ENCODE measurements around the gene CNN2.

CNN2 gene

GRCh38 chr19:1026783-1027649 is 608 bp downstream of the CNN2 start:
- no peak for DNase-seq (ENCODE audit: low read depth in 2 of 2)

- DNase-seq (ENCODE audit: low read depth in 2 of 2): no peak
Measured at GRCh38 chr19:1027650-1028061, 1.2 kb downstream of the CNN2 start.

- peak in 1 of 2 donors; percentile 37 for DNase-seq (ENCODE audit: low read depth in 2 of 2)
Measured at GRCh38 chr19:1028062-1028926, 1.9 kb downstream of the CNN2 start.

GRCh38 chr19:1032264-1032867 is 6.0 kb downstream of the CNN2 start:
- no peak for DNase-seq (ENCODE audit: low read depth in 2 of 2)

GRCh38 chr19:1035998-1036621 is 9.7 kb downstream of the CNN2 start:
- no peak for DNase-seq (ENCODE audit: low read depth in 2 of 2)

- DNase-seq (ENCODE audit: low read depth in 2 of 2): no peak
Measured at GRCh38 chr19:1037621-1038064, 11.2 kb downstream of the CNN2 start.

- no peak for DNase-seq (ENCODE audit: low read depth in 2 of 2)
Measured at GRCh38 chr19:1038978-1039645, 12.7 kb downstream of the CNN2 start.

GRCh38 chr19:1039646-1040475 is 13.5 kb downstream of the CNN2 start, which contains the start of gene ABCA7:
TSS of gene ABCA7 (plus strand) at chr19:1040107. CDS start at chr19:1041362, 1,255 bp downstream.
- peak; percentile 99 to 100 for DNase-seq (ENCODE audit: low read depth in 2 of 2)

GRCh38 chr19:1040476-1041271 is 14.3 kb downstream of the CNN2 start:
- peak; percentile 84 to 86 for DNase-seq (ENCODE audit: low read depth in 2 of 2)

GRCh38 chr19:1041272-1041834 is 14.9 kb downstream of the CNN2 start:
- DNase-seq (ENCODE audit: low read depth in 2 of 2): no peak

- DNase-seq (ENCODE audit: low read depth in 2 of 2): no peak
Measured at GRCh38 chr19:1041835-1042685, 15.7 kb downstream of the CNN2 start.

GRCh38 chr19:1042689-1043511 is 16.5 kb downstream of the CNN2 start:
- DNase-seq (ENCODE audit: low read depth in 2 of 2): no peak

GRCh38 chr19:1045247-1045603 is 18.8 kb downstream of the CNN2 start:
- peak in 1 of 2 donors; percentile 41 for DNase-seq (ENCODE audit: low read depth in 2 of 2)

- DNase-seq (ENCODE audit: low read depth in 2 of 2): no peak
Measured at GRCh38 chr19:1046117-1046626, 19.8 kb downstream of the CNN2 start.

- no peak for DNase-seq (ENCODE audit: low read depth in 2 of 2)
Measured at GRCh38 chr19:1046836-1047695, 20.7 kb downstream of the CNN2 start.

GRCh38 chr19:1047696-1048147 is 21.3 kb downstream of the CNN2 start:
- no peak for DNase-seq (ENCODE audit: low read depth in 2 of 2)
